ENCODE results near the gene DNAJB5. TPM values are rescaled to one million over a fixed set of nuclear protein-coding genes. Genes with fewer than 3 reads are reported as not detected.

The DNAJB5 gene
- total and polyA plus RNA-seq, 9 of the 15 experiments (the other 6 are each of a cell fraction or from before 2014, with no cell fraction given), result 0.15 to 7.4 (median 3.7) TPM

- H3K79me2 ChIP-seq (ENCODE audit: control insufficient read depth, insufficient read depth, low read length), result no peaks in the 10 kb centered on the region
- no peaks in the 10 kb centered on the region for H4K20me1 ChIP-seq (replicated peaks; ENCODE audit: control insufficient read depth, insufficient read depth, low read length)
- BruUV-seq (replicated peaks), result no TSS peak
- H3K9ac ChIP-seq (ENCODE audit: insufficient read depth in 1 of 2, low read depth in 2 of 2, low read length in 2 of 2), result peak overlapping the region; percentile 25 to 55; a peak in 1 of 4 replicates
- in situ Hi-C loops (cut with MboI) (no loop called here), intact Hi-C loops (cut with micrococcal nuclease) (no loop called here)
- peak; percentile 68 for ATAC-seq
- H3K36me3 ChIP-seq (ENCODE audit: control insufficient read depth, insufficient read depth, low read length), result peaks cover 5% of the 10 kb centered on the region; the same call in 2 of the 3 replicates
- H3K27ac ChIP-seq (ENCODE audit: extremely low read depth, low read depth, low read length), result peak overlapping the region; percentile 66
- FAIRE-seq, result no peak
- H3K4me2 ChIP-seq (ENCODE audit: insufficient read depth, low read length), result peak overlapping the region; percentile 66
- WGBS (ENCODE audit: insufficient coverage, low coverage, missing lambda C conversion rate), result 0% methylated on average over 1 of the region's 2 CpGs
- H3K9me1 ChIP-seq (ENCODE audit: control insufficient read depth, insufficient read depth, low read length), result no peaks in the 10 kb centered on the region
- CTCF ChIA-PET (ENCODE audit: low intra/inter-chr PET ratio), result no interaction called here
- POLR2A ChIA-PET, result interaction anchor here (1.0 to 1.8 kb wide), 4 partner anchors 9 to 33 kb away, joined by 3 to 5 read pairs (median 4); no protein-coding TSS in a partner anchor
- DNase-seq (ENCODE audit: extremely low read depth in 1 of 4, low spot score in 3 of 4), result peak in 1 of 4 experiments; percentile 28
- peak overlapping the region; percentile 58 for H2AFZ ChIP-seq (ENCODE audit: low read depth, low read length)
- no peaks in the 10 kb centered on the region for H3K9me3 ChIP-seq (replicated peaks; ENCODE audit: control insufficient read depth, insufficient read depth, low read depth, low read length)
- TF ChIP-seq, protein P1, sequence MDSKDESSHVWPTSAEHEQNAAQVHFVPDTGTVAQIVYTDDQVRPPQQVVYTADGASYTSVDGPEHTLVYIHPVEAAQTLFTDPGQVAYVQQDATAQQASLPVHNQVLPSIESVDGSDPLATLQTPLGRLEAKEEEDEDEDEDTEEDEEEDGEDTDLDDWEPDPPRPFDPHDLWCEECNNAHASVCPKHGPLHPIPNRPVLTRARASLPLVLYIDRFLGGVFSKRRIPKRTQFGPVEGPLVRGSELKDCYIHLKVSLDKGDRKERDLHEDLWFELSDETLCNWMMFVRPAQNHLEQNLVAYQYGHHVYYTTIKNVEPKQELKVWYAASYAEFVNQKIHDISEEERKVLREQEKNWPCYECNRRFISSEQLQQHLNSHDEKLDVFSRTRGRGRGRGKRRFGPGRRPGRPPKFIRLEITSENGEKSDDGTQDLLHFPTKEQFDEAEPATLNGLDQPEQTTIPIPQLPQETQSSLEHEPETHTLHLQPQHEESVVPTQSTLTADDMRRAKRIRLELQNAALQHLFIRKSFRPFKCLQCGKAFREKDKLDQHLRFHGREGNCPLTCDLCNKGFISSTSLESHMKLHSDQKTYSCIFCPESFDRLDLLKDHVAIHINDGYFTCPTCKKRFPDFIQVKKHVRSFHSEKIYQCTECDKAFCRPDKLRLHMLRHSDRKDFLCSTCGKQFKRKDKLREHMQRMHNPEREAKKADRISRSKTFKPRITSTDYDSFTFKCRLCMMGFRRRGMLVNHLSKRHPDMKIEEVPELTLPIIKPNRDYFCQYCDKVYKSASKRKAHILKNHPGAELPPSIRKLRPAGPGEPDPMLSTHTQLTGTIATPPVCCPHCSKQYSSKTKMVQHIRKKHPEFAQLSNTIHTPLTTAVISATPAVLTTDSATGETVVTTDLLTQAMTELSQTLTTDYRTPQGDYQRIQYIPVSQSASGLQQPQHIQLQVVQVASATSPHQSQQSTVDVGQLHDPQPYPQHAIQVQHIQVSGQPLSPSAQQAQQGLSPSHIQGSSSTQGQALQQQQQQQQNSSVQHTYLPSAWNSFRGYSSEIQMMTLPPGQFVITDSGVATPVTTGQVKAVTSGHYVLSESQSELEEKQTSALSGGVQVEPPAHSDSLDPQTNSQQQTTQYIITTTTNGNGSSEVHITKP (IDR thresholded peaks at IDR 0.05; ENCODE audit: partially characterized antibody), result no peak
- TF ChIP-seq KLF10 (CRISPR knock-in tag; IDR thresholded peaks at IDR 0.05) (no peak), NELFE (IDR thresholded peaks at IDR 0.05; ENCODE audit: insufficient read depth, insufficient read length) (no peak), RBM25 (IDR thresholded peaks at IDR 0.05; ENCODE audit: low read depth, low read length, severe bottlenecking) (no peak), SMARCA4 (IDR thresholded peaks at IDR 0.05) (0 out of 2 replicates have a peak, but pooled peaks have one; percentile 4), NFRKB (IDR thresholded peaks at IDR 0.05; ENCODE audit: low read depth) (0 out of 2 replicates have a peak, but pooled peaks have one; percentile 22), FOSL1 (tag; conservative IDR thresholded peaks at IDR 0.05) (peak; percentile 20; the same call in 1 of the 2 replicates), ZBTB17 (CRISPR knock-in tag; IDR thresholded peaks at IDR 0.05) (no peak), ZBTB7A (IDR thresholded peaks at IDR 0.05; ENCODE audit: borderline replicate concordance, control insufficient read depth, low read depth, low read length) (no peak), MAFG (tag; conservative IDR thresholded peaks at IDR 0.05) (0 out of 2 replicates have a peak, but pooled peaks have one; percentile 1)
- TF ChIP-seq, protein P2, sequence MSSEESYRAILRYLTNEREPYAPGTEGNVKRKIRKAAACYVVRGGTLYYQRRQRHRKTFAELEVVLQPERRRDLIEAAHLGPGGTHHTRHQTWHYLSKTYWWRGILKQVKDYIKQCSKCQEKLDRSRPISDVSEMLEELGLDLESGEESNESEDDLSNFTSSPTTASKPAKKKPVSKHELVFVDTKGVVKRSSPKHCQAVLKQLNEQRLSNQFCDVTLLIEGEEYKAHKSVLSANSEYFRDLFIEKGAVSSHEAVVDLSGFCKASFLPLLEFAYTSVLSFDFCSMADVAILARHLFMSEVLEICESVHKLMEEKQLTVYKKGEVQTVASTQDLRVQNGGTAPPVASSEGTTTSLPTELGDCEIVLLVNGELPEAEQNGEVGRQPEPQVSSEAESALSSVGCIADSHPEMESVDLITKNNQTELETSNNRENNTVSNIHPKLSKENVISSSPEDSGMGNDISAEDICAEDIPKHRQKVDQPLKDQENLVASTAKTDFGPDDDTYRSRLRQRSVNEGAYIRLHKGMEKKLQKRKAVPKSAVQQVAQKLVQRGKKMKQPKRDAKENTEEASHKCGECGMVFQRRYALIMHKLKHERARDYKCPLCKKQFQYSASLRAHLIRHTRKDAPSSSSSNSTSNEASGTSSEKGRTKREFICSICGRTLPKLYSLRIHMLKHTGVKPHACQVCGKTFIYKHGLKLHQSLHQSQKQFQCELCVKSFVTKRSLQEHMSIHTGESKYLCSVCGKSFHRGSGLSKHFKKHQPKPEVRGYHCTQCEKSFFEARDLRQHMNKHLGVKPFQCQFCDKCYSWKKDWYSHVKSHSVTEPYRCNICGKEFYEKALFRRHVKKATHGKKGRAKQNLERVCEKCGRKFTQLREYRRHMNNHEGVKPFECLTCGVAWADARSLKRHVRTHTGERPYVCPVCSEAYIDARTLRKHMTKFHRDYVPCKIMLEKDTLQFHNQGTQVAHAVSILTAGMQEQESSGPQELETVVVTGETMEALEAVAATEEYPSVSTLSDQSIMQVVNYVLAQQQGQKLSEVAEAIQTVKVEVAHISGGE (CRISPR knock-in tag; IDR thresholded peaks at IDR 0.05), result 0 out of 6 replicates have a peak, but pooled peaks of 1 of the 3 experiments have one; percentile 27
- H3K4me1 ChIP-seq (replicated peaks in 1 of 2; ENCODE audit: control insufficient read depth in 2 of 2, insufficient read depth in 2 of 2, low read length in 2 of 2), result peaks cover 27 to 49% of the 10 kb centered on the region in 2 experiments
- no peak overlapping the region for H3K4me3 ChIP-seq
- no peaks in the 10 kb centered on the region for H3K27me3 ChIP-seq (ENCODE audit: control insufficient read depth in 2 of 2, insufficient read depth in 2 of 2, low read length in 2 of 2)
Measured at GRCh38 chr9:35001285-35001677, 11.7 kb downstream of the DNAJB5 start.
